Measurements from ENCODE around the gene ARHGAP32. TPM values are rescaled to one million over a fixed set of nuclear protein-coding genes. Genes with fewer than 3 reads are reported as not detected.
A peak's percentile ranks its signal among the peaks of the same experiment; 100 is the strongest.

Gene ARHGAP32
- total and polyA plus RNA-seq, 7 experiments from 2014 or later, result 2.3 to 10.5 (median 4.9) TPM

- no peak overlapping the region for H3K27ac Mint-ChIP-seq
- ChIA-PET CTCF (no interaction called here), POLR2A (no interaction called here)
- no peaks in the 10 kb centered on the region for H3K27me3 Mint-ChIP-seq
- Histone ChIP-seq H3K27ac (ENCODE audit: low read depth, low read length) (no peak overlapping the region), H3K36me3 (ENCODE audit: control insufficient read depth in 2 of 3, insufficient read depth in 3 of 3, low read length in 3 of 3) (peaks cover 0 to 4% (median 0%) of the 10 kb centered on the region in 3 experiments), H3K4me3 (ENCODE audit: low read length) (no peak overlapping the region), H3K9me3 (ENCODE audit: control insufficient read depth in 2 of 3, low read length in 3 of 3) (no peaks in the 10 kb centered on the region), H3K4me1 (ENCODE audit: control insufficient read depth in 2 of 2, insufficient read depth in 2 of 2, low read length in 2 of 2) (no peaks in the 10 kb centered on the region), H3K27me3 (ENCODE audit: control insufficient read depth in 2 of 2, insufficient read depth in 2 of 2, low read length in 2 of 2) (no peaks in the 10 kb centered on the region)
- H3K4me3 Mint-ChIP-seq, result no peak overlapping the region
- H3K9me3 Mint-ChIP-seq, result no peaks in the 10 kb centered on the region
- DNase-seq (no peak), ATAC-seq (no peak)
- peaks cover 2 to 27% (median 7%) of the 10 kb centered on the region in 5 donors for H3K36me3 Mint-ChIP-seq
- intact Hi-C loops (cut with micrococcal nuclease), result no loop called here
- peaks cover 0 to 9% (median 0%) of the 10 kb centered on the region in 7 donors for H3K4me1 Mint-ChIP-seq
These were observed 210.9 kb downstream of the ARHGAP32 start for GRCh38 chr11:128981254-128981653.

GRCh38 chr11:128970598-128971190 is 221.4 kb downstream of the ARHGAP32 start:
- peaks cover 9 to 47% (median 25%) of the 10 kb centered on the region in 5 donors for H3K36me3 Mint-ChIP-seq
- no peaks in the 10 kb centered on the region for H3K9me3 Mint-ChIP-seq
- H3K4me1 Mint-ChIP-seq, result peaks cover 0 to 29% (median 7%) of the 10 kb centered on the region in 7 donors
- Histone ChIP-seq H3K36me3 (ENCODE audit: control insufficient read depth in 2 of 3, insufficient read depth in 3 of 3, low read length in 3 of 3) (peaks cover 0 to 35% (median 0%) of the 10 kb centered on the region in 3 experiments), H3K4me3 (ENCODE audit: low read length) (no peak overlapping the region), H3K27ac (ENCODE audit: low read depth, low read length) (no peak overlapping the region), H3K4me1 (ENCODE audit: control insufficient read depth in 2 of 2, insufficient read depth in 2 of 2, low read length in 2 of 2) (no peaks in the 10 kb centered on the region), H3K9me3 (ENCODE audit: control insufficient read depth in 2 of 3, low read length in 3 of 3) (no peaks in the 10 kb centered on the region), H3K27me3 (ENCODE audit: control insufficient read depth in 2 of 2, insufficient read depth in 2 of 2, low read length in 2 of 2) (no peaks in the 10 kb centered on the region)
- intact Hi-C loops (cut with micrococcal nuclease), result no loop called here
- H3K27ac Mint-ChIP-seq, result peak overlapping the region in 1 of 9 donors; percentile 68
- ATAC-seq, result no peak
- H3K27me3 Mint-ChIP-seq, result no peaks in the 10 kb centered on the region
- POLR2A ChIA-PET, result no interaction called here
- CTCF ChIA-PET, result no interaction called here
- peak overlapping the region in 1 of 10 donors; percentile 58 for H3K4me3 Mint-ChIP-seq
- DNase-seq, result no peak

- Histone ChIP-seq H3K4me3 (ENCODE audit: low read length) (no peak overlapping the region), H3K9me3 (ENCODE audit: control insufficient read depth in 2 of 3, low read length in 3 of 3) (no peaks in the 10 kb centered on the region), H3K27ac (ENCODE audit: low read depth, low read length) (no peak overlapping the region), H3K36me3 (ENCODE audit: control insufficient read depth in 2 of 3, insufficient read depth in 3 of 3, low read length in 3 of 3) (peaks cover 0 to 25% (median 0%) of the 10 kb centered on the region in 3 experiments), H3K27me3 (ENCODE audit: control insufficient read depth in 2 of 2, insufficient read depth in 2 of 2, low read length in 2 of 2) (no peaks in the 10 kb centered on the region), H3K4me1 (ENCODE audit: control insufficient read depth in 2 of 2, insufficient read depth in 2 of 2, low read length in 2 of 2) (peaks cover 0 to 5% of the 10 kb centered on the region in 2 donors)
- ATAC-seq, result no peak
- ChIA-PET CTCF (no interaction called here), POLR2A (no interaction called here)
- Mint-ChIP-seq H3K9me3 (no peaks in the 10 kb centered on the region), H3K4me1 (peaks cover 0 to 47% (median 9%) of the 10 kb centered on the region in 7 donors), H3K4me3 (no peak overlapping the region), H3K36me3 (peaks cover 9 to 37% (median 30%) of the 10 kb centered on the region in 5 donors), H3K27me3 (no peaks in the 10 kb centered on the region), H3K27ac (no peak overlapping the region)
- no peak for DNase-seq
- intact Hi-C loops (cut with micrococcal nuclease), result loop anchor here in 1 of 2 donors (10.0 kb wide), 2 partner anchors 316 to 934 kb away; no protein-coding TSS in a partner anchor
These were observed 223.2 kb downstream of the ARHGAP32 start for GRCh38 chr11:128968916-128969315.

GRCh38 chr11:128967578-128967977 is 224.5 kb downstream of the ARHGAP32 start:
- peaks cover 0 to 5% of the 10 kb centered on the region in 2 donors for H3K4me1 ChIP-seq (ENCODE audit: control insufficient read depth in 2 of 2, insufficient read depth in 2 of 2, low read length in 2 of 2)
- H3K36me3 Mint-ChIP-seq, result peaks cover 8 to 26% (median 23%) of the 10 kb centered on the region in 5 donors
- no peak for ATAC-seq

GRCh38 chr11:128965485-128965884 is 226.6 kb downstream of the ARHGAP32 start:
- peaks cover 2 to 13% (median 10%) of the 10 kb centered on the region in 5 donors for H3K36me3 Mint-ChIP-seq
- H3K4me1 Mint-ChIP-seq, result peaks cover 0 to 47% (median 7%) of the 10 kb centered on the region in 7 donors
- peak overlapping the region in 1 of 10 donors; percentile 70 for H3K4me3 Mint-ChIP-seq
- H3K27ac Mint-ChIP-seq, result peak overlapping the region in 1 of 9 donors; percentile 51
- H3K27ac ChIP-seq (ENCODE audit: low read depth, low read length), result no peak overlapping the region
- POLR2A ChIA-PET, result no interaction called here
- H3K9me3 ChIP-seq (ENCODE audit: control insufficient read depth in 2 of 3, low read length in 3 of 3), result no peaks in the 10 kb centered on the region
- intact Hi-C loops (cut with micrococcal nuclease), result loop anchor here in 1 of 2 donors (10.0 kb wide), 2 partner anchors 319 to 931 kb away; no protein-coding TSS in a partner anchor
- CTCF ChIA-PET, result no interaction called here
- ATAC-seq (peak; percentile 44), DNase-seq (no peak)
- no peaks in the 10 kb centered on the region for H3K27me3 ChIP-seq (ENCODE audit: control insufficient read depth in 2 of 2, insufficient read depth in 2 of 2, low read length in 2 of 2)
- no peaks in the 10 kb centered on the region for H3K27me3 Mint-ChIP-seq
- no peaks in the 10 kb centered on the region for H3K9me3 Mint-ChIP-seq
- H3K36me3 ChIP-seq (ENCODE audit: control insufficient read depth in 2 of 3, insufficient read depth in 3 of 3, low read length in 3 of 3), result peaks cover 0 to 9% (median 0%) of the 10 kb centered on the region in 3 experiments
- H3K4me3 ChIP-seq (ENCODE audit: low read length), result no peak overlapping the region
- H3K4me1 ChIP-seq (ENCODE audit: control insufficient read depth in 2 of 2, insufficient read depth in 2 of 2, low read length in 2 of 2), result peaks cover 0 to 5% of the 10 kb centered on the region in 2 donors

More at GRCh38 chr11:128967578-128967977, 224.5 kb downstream of the ARHGAP32 start:
- DNase-seq, result no peak
- Histone ChIP-seq H3K9me3 (ENCODE audit: control insufficient read depth in 2 of 3, low read length in 3 of 3) (no peaks in the 10 kb centered on the region), H3K4me3 (ENCODE audit: low read length) (no peak overlapping the region), H3K36me3 (ENCODE audit: control insufficient read depth in 2 of 3, insufficient read depth in 3 of 3, low read length in 3 of 3) (peaks cover 0 to 18% (median 0%) of the 10 kb centered on the region in 3 experiments), H3K27ac (ENCODE audit: low read depth, low read length) (no peak overlapping the region), H3K27me3 (ENCODE audit: control insufficient read depth in 2 of 2, insufficient read depth in 2 of 2, low read length in 2 of 2) (no peaks in the 10 kb centered on the region)
- H3K9me3 Mint-ChIP-seq, result no peaks in the 10 kb centered on the region
- CTCF ChIA-PET, result no interaction called here
- peaks cover 0 to 59% (median 9%) of the 10 kb centered on the region in 7 donors for H3K4me1 Mint-ChIP-seq
- H3K4me3 Mint-ChIP-seq, result no peak overlapping the region
- POLR2A ChIA-PET, result no interaction called here
- intact Hi-C loops (cut with micrococcal nuclease), result loop anchor here in 1 of 2 donors (10.0 kb wide), 2 partner anchors 317 to 933 kb away; no protein-coding TSS in a partner anchor
- H3K27ac Mint-ChIP-seq, result no peak overlapping the region
- no peaks in the 10 kb centered on the region for H3K27me3 Mint-ChIP-seq

- H3K4me1 Mint-ChIP-seq, result peaks cover 0 to 37% (median 4%) of the 10 kb centered on the region in 7 donors
- CTCF ChIA-PET, result interaction anchor here (0.7 kb wide), 1 partner anchor 24 kb away, joined by 3 read pairs; no protein-coding TSS in a partner anchor
These were observed 227.6 kb downstream of the ARHGAP32 start for GRCh38 chr11:128964463-128964930.

More at GRCh38 chr11:128964463-128964930, 227.6 kb downstream of the ARHGAP32 start:
- Histone ChIP-seq H3K27ac (ENCODE audit: low read depth, low read length) (no peak overlapping the region), H3K27me3 (ENCODE audit: control insufficient read depth in 2 of 2, insufficient read depth in 2 of 2, low read length in 2 of 2) (no peaks in the 10 kb centered on the region), H3K9me3 (ENCODE audit: control insufficient read depth in 2 of 3, low read length in 3 of 3) (no peaks in the 10 kb centered on the region), H3K4me1 (ENCODE audit: control insufficient read depth in 2 of 2, insufficient read depth in 2 of 2, low read length in 2 of 2) (peaks cover 0 to 5% of the 10 kb centered on the region in 2 donors), H3K36me3 (ENCODE audit: control insufficient read depth in 2 of 3, insufficient read depth in 3 of 3, low read length in 3 of 3) (peaks cover 0 to 2% (median 0%) of the 10 kb centered on the region in 3 experiments), H3K4me3 (ENCODE audit: low read length) (no peak overlapping the region)
- Mint-ChIP-seq H3K27ac (peak overlapping the region in 3 of 9 donors; percentile 36 to 65 (median 39)), H3K36me3 (peaks cover 0 to 7% (median 0%) of the 10 kb centered on the region in 5 donors), H3K4me3 (peak overlapping the region in 1 of 10 donors; percentile 70), H3K27me3 (no peaks in the 10 kb centered on the region), H3K9me3 (no peaks in the 10 kb centered on the region)
- ATAC-seq (no peak), DNase-seq (no peak)
- POLR2A ChIA-PET, result no interaction called here
- intact Hi-C loops (cut with micrococcal nuclease), result loop anchor here in 1 of 2 donors (10.0 kb wide), 2 partner anchors 320 to 930 kb away; no protein-coding TSS in a partner anchor
